Loucy (cell line): ENCODE measurements around the gene GAB2.

Experiments used
- H2AFZ ChIP-seq: fragments of 200-600 bp; sonication (generic); 2 replicates; pipeline ENCODE4 v1.6.0; 2016; ENCODE audit warnings: antibody characterized with exemption, mild to moderate bottlenecking, low read length, moderate library complexity
- H3F3A ChIP-seq: fragments of 200-600 bp; 2 replicates; pipeline ENCODE4 v1.6.0; 2016; ENCODE audit warnings: antibody characterized with exemption, low read depth, mild to moderate bottlenecking
- H3K27me3 ChIP-seq: fragments of 200-600 bp; sonication (generic); 2 replicates; pipeline ENCODE4 v1.6.1; 2014; ENCODE audit warnings: low read length, mild to moderate bottlenecking; ENCODE audit not compliant: insufficient read depth, poor library complexity, severe bottlenecking
- H3K36me3 ChIP-seq: fragments of 200-600 bp; sonication (generic); 2 replicates; pipeline ENCODE4 v1.6.1; 2016; ENCODE audit warnings: low read length; ENCODE audit not compliant: insufficient read depth
- H3K4me1 ChIP-seq: fragments of 200-600 bp; sonication (generic); 2 replicates; pipeline ENCODE4 v1.5.1; 2014; ENCODE audit warnings: low read length, mild to moderate bottlenecking; ENCODE audit not compliant: insufficient read depth, poor library complexity, severe bottlenecking
- H3K4me2 ChIP-seq: fragments of 200-600 bp; sonication (generic); 2 replicates; pipeline ENCODE4 v1.6.0; 2014; ENCODE audit warnings: antibody characterized with exemption, low read length, low read depth, mild to moderate bottlenecking; ENCODE audit not compliant: poor library complexity, severe bottlenecking
- H3K4me3 ChIP-seq: fragments of 200-600 bp; sonication (generic); 2 replicates; pipeline ENCODE4 v1.5.1; 2014; ENCODE audit warnings: low read length, mild to moderate bottlenecking, mixed read lengths; ENCODE audit not compliant: poor library complexity, severe bottlenecking
- H3K79me2 ChIP-seq: fragments of 200-600 bp; sonication (generic); 2 replicates; pipeline ENCODE4 v1.6.1; 2014; ENCODE audit warnings: low read length; ENCODE audit not compliant: insufficient read depth
- H3K9ac ChIP-seq: fragments of 200-600 bp; sonication (generic); 2 replicates; pipeline ENCODE4 v1.6.0; 2014; ENCODE audit warnings: mild to moderate bottlenecking, low read depth, low read length, moderate library complexity; ENCODE audit not compliant: poor library complexity, severe bottlenecking
- H3K9me2 ChIP-seq: fragments of 200-600 bp; sonication (generic); replicated peaks from 2 replicates; pipeline ENCODE4 v1.6.1; 2016; ENCODE audit warnings: low read depth, low read length, mixed read lengths
- H3K9me3 ChIP-seq: fragments of 200-600 bp; sonication (generic); 2 replicates; pipeline ENCODE4 v1.6.1; 2014; ENCODE audit warnings: mild to moderate bottlenecking, antibody characterized with exemption, low read length, low read depth; ENCODE audit not compliant: insufficient read depth
- H4K20me1 ChIP-seq: fragments of 200-600 bp; sonication (generic); 2 replicates; pipeline ENCODE4 v1.6.0; 2014; ENCODE audit warnings: antibody characterized with exemption, low read length, mild to moderate bottlenecking; ENCODE audit not compliant: insufficient read depth, poor library complexity, severe bottlenecking
- CTCF ChIP-seq: fragments of 200-600 bp; sonication (generic); conservative IDR thresholded peaks from 2 replicates; pipeline ENCODE4 v1.5.1; 2014; ENCODE audit warnings: mild to moderate bottlenecking, antibody characterized with exemption, low read length
- EZH2phosphoT487 ChIP-seq: fragments of 200-600 bp; IDR thresholded peaks from 2 replicates; pipeline ENCODE4 v1.6.1; 2018; ENCODE audit warnings: antibody characterized with exemption, mild to moderate bottlenecking, moderate library complexity, borderline replicate concordance

Gene GAB2

GRCh38 chr11:78386215-78386941, 31.2 kb downstream of the GAB2 start:
- Histone ChIP-seq H3K36me3 (no peaks in the 10 kb centered on the region), H3K4me1 (no peaks in the 10 kb centered on the region), H4K20me1 (no peaks in the 10 kb centered on the region), H3K4me2 (no peak overlapping the region), H3F3A (no peaks in the 10 kb centered on the region), H3K9me3 (no peaks in the 10 kb centered on the region), H3K4me3 (no peak overlapping the region), H3K9ac (no peak overlapping the region), H3K9me2 (no peaks in the 10 kb centered on the region), H2AFZ (no peak overlapping the region), H3K79me2 (no peaks in the 10 kb centered on the region), H3K27me3 (no peaks in the 10 kb centered on the region)
- TF ChIP-seq EZH2phosphoT487 (no peak), CTCF (no peak)

GRCh38 chr11:78385205-78385604, 32.4 kb downstream of the GAB2 start:
- no peaks in the 10 kb centered on the region for H4K20me1 ChIP-seq
- H3K36me3 ChIP-seq: no peaks in the 10 kb centered on the region
- no peak overlapping the region for H3K4me3 ChIP-seq
- no peak overlapping the region for H3K4me2 ChIP-seq
- no peak overlapping the region for H3K9ac ChIP-seq
- H3K27me3 ChIP-seq: no peaks in the 10 kb centered on the region
- no peaks in the 10 kb centered on the region for H3K9me2 ChIP-seq
- TF ChIP-seq EZH2phosphoT487: no peak
- no peak for TF ChIP-seq CTCF
- no peaks in the 10 kb centered on the region for H3K9me3 ChIP-seq
- H3K79me2 ChIP-seq: no peaks in the 10 kb centered on the region
- no peak overlapping the region for H2AFZ ChIP-seq
- H3K4me1 ChIP-seq: no peaks in the 10 kb centered on the region
- H3F3A ChIP-seq: no peaks in the 10 kb centered on the region

GRCh38 chr11:78384231-78384630, 33.4 kb downstream of the GAB2 start:
- no peaks in the 10 kb centered on the region for H3K9me3 ChIP-seq
- no peaks in the 10 kb centered on the region for H3K9me2 ChIP-seq
- H3K4me1 ChIP-seq: no peaks in the 10 kb centered on the region
- no peaks in the 10 kb centered on the region for H3K27me3 ChIP-seq
- no peak overlapping the region for H3K9ac ChIP-seq
- no peak overlapping the region for H2AFZ ChIP-seq
- no peak overlapping the region for H3K4me3 ChIP-seq
- TF ChIP-seq EZH2phosphoT487: no peak
- TF ChIP-seq CTCF: no peak
- no peaks in the 10 kb centered on the region for H3K36me3 ChIP-seq
- H4K20me1 ChIP-seq: no peaks in the 10 kb centered on the region
- H3F3A ChIP-seq: no peaks in the 10 kb centered on the region
- no peak overlapping the region for H3K4me2 ChIP-seq
- H3K79me2 ChIP-seq: no peaks in the 10 kb centered on the region
